ENCODE measurements around the gene RASA2.

GRCh38 chr3:141499284-141499683 is 12.5 kb downstream of the RASA2 start:
- TF ChIP-seq CTCF (IDR thresholded peaks at IDR 0.05), result no peak
- TF ChIP-seq ZFX (IDR thresholded peaks at IDR 0.05; ENCODE audit: borderline replicate concordance), result no peak

All from 22Rv1 (cell line).